ENCODE data around the gene CSNK1E. TPM values are rescaled to one million over a fixed set of nuclear protein-coding genes. Genes with fewer than 3 reads are reported as not detected.

The CSNK1E gene
- total RNA-seq, 1 donor, result 122 TPM

GRCh38 chr22:38336699-38337098, 19.5 kb upstream of the CSNK1E start:
- no peak for DNase-seq (ENCODE audit: low read depth in 2 of 3, low spot score in 2 of 3)

GRCh38 chr22:38335077-38335476, 17.8 kb upstream of the CSNK1E start:
- no peak for DNase-seq (ENCODE audit: low read depth in 2 of 3, low spot score in 2 of 3)

DNA sequence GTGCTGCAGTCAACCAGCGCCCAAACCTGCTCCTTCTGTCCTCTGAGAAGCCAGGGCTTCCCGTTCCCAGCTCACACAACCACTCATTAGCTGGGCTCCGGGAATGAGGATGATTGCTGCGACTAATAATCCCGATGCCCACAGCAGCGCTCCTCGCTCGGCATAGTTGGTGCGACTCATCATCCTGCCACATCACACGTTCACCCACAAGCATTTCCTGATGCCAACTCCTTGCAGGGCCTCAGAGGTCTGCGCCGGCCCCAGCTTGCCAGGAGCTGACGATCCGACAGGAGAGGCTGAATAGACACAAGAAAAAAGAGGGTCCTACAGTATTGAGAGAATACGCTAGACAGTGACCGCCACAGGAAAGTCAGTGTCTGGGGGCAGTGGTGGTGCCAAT, 10.6 kb upstream of the CSNK1E start:
- DNase-seq (ENCODE audit: low read depth in 2 of 3, low spot score in 2 of 3), result peak in 1 of 3 donors; percentile 27

DNA sequence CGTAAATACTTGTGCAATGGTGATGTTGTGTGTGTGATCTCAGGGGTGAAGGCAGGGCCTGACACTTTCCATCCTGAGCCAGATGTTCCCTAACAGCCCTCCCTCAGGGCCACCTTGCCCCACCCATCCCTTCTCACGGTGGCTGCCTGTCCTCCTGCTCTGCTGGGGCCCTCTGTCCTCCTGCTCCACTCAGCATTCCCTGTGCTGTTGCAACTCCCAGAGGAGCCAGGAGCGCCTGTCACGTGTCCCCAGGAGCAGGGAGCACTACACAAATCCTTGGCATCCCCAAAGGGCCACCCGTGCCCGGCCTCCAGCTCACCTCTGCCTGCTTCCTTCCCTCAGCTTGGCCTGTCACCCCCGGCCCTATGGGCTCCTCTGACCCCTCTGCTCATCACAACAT, 10.2 kb upstream of the CSNK1E start:
- DNase-seq (ENCODE audit: low read depth in 2 of 3, low spot score in 2 of 3), result no peak

DNA sequence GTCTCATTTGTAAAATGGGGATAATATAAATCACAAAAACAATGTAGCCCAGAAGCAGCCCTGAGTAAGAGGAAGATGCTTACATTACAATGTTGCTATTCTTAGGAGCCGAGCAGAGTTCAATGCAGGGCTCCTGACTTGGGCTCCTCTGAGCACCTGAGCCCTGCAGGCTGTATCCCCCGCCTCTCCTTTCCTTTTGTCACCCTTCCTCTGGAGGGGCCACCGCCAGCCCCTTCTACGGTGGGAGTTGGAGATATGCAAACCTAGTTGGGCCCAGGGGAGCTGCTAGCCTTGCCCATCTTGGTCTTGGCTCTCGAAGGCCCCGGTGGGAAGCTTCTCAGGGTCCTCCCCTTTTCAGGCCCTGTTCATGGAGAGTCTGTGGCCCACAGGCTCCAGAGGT, 8.4 kb upstream of the CSNK1E start:
- no peak for DNase-seq (ENCODE audit: low read depth in 2 of 3, low spot score in 2 of 3)

- DNase-seq (ENCODE audit: low read depth in 2 of 3, low spot score in 2 of 3), result no peak
Observed at GRCh38 chr22:38320605-38321402, 3.6 kb upstream of the CSNK1E start.

DNA sequence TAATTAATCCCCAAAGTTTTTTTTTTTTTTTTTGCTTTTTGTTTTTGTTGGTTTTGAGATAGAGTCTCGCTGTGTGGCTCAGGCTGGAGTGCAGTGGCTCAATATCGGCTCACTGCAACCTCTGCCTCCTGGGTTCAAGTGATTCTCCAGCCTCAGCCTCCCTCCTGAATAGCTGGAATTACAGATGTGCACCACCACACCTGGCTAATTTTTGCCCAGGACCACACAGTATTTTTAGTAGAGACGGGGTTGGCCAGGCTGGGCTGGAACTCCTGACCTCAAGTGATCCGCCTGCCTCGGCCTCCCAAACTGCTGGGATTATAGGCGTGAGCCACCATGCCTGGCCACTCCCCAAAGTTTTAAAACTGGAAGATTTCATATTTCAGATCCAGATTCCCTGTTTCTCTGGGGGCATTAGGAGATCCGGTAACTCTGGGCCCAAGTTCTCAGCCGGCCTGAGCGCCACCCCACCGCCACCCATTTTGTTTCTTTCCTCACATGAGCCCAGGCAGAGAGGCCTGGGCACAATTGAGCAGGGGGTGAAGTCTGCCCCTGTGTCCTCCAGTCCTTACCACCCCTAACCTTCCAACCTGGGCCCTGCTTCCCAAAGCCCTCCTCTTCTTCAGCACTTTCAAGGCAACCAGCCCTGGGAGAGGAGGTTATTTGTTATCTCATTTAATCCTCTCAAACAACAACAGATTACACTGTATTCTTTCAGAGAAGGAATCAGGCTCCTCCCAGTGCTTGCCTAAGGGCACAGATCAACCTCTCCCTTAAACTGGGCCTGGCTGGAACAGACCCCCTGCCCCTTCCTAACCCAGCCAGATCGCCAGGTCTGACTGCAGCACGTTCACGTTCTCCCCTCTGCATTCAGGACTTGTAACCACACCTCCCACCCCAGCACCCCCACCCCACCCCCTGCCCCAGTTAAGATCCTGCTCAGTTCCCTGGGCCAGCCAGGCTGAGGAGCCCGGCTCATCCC, 1.9 kb upstream of the CSNK1E start:
- no peak for DNase-seq (ENCODE audit: low read depth in 2 of 3, low spot score in 2 of 3)

DNA sequence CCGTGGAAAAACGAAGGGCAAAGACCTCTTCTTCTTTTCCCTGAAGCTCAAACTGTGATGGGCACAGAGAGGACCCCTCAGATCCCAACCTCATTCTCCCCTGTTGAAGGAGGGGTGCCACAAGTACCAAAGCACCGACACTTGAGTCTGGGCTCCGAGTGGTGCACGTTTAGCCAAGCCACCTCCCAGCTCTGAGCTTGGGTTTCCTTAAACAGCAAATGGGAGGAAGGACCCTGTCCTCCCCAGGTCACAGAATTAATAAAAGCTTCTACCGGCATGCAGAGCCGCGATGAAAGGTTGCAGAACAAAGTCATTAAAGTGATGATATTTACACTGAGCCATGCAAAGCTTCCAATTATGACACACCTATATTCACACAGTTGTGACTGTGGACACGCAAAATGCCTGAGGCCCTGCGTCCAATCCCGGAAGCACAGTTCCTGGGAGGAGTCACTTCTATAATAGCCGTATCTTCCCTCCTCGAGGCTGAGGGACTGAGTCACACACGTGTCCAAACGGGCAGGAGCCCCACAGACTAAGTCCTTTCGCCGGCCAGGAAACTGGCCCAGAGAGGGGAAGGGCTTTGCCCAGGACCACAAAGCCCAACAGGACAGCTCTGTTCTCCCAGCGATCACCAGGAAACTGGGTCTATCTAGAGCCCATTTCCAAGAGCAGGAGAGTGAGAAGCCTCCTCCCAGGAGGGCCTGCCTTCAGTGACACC, 922 bp upstream of the CSNK1E start:
- peak in 1 of 3 donors; percentile 19 for DNase-seq (ENCODE audit: low read depth in 2 of 3, low spot score in 2 of 3)

DNA sequence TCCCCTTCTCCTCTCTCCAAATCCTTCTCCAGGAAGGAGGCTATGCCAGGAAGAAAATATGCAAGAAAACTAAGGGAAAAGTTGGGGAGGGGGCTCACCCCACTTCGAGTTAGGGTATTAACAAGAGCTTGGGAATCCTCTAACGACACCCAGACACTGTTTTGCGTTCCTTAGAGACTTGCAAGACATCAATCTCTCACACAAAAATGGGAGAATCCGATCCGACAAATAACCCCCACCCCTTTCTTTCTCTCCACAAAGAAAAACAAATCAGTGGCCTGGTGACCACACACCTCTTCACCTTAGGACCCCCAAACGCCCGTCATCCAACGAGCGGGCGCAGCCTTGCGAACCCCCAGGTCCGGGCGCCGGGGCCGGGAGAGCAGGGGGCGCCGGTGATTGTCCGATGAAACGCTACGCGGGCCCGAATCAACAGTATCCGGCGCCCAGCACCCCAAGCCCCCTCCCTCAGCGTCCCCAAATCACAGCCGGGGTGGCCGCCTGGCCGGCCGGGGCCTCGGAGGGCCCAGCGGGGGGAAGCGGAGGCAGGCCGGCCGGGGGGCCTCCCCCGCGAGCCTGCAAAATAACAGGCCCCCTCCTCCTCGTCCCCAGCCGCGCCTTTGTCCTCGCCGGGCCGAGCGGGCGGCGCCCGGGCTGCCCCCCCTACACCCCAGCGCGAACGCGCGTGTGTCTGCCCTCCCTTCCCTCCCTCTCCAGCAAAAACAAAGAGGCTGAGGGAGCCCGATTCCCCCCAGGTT, 690 bp downstream of the CSNK1E start:
- DNase-seq (ENCODE audit: low read depth in 2 of 3, low spot score in 2 of 3), result peak in 1 of 3 donors; percentile 64

- DNase-seq (ENCODE audit: low read depth in 2 of 3, low spot score in 2 of 3), result no peak
Observed at GRCh38 chr22:38315823-38316363, 1.3 kb downstream of the CSNK1E start.

GRCh38 chr22:38314933-38315822, 2.1 kb downstream of the CSNK1E start:
- DNase-seq (ENCODE audit: low read depth in 2 of 3, low spot score in 2 of 3), result peak in 1 of 3 donors; percentile 62

- DNase-seq (ENCODE audit: low read depth in 2 of 3, low spot score in 2 of 3), result no peak
Observed at GRCh38 chr22:38314051-38314932, 2.9 kb downstream of the CSNK1E start.

- DNase-seq (ENCODE audit: low read depth in 2 of 3, low spot score in 2 of 3), result no peak
Observed at GRCh38 chr22:38313384-38313955, 3.8 kb downstream of the CSNK1E start.

DNA sequence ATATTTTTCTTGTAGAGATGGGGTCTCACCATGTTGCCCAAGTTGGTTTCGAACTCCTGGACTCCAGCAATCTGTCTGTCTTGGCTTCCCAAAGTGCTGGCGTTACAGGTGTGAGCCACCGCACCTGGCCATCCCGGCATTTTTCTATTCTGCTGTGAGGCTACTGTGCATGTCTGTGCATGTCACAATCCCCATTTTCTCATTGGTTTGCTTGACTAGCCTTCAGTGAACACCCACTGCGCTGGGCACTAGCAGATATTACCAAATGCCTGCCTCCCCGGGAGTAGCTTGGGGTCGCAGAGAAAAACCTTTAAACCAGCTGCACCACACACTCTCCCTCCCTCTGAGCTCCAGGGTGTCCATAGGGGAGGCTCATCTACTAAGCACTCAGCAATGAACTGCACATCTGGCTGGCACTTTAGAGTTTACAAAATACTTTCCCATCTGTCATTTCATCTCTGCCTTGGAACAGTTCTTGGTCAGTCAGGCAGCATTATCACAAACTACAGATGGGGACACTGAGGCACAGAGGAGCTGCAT, 4.9 kb downstream of the CSNK1E start:
- no peak for DNase-seq (ENCODE audit: low read depth in 2 of 3, low spot score in 2 of 3)

DNA sequence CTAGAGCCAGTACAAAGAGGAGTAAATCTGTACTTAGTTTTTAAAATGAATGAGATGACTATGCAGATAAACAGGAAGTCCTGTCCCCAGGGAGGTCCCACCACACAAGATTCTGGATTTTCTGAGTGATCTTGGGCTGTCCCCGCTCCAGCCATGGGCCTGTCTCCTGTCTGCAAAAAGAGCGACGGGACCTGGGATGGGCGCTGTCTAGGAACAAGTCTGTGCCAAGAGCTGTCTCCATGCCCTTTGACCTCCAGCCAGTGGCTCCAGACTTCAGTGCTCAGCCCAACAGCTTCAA, 6.0 kb downstream of the CSNK1E start:
- peak in 1 of 3 donors; percentile 15 for DNase-seq (ENCODE audit: low read depth in 2 of 3, low spot score in 2 of 3)

DNA sequence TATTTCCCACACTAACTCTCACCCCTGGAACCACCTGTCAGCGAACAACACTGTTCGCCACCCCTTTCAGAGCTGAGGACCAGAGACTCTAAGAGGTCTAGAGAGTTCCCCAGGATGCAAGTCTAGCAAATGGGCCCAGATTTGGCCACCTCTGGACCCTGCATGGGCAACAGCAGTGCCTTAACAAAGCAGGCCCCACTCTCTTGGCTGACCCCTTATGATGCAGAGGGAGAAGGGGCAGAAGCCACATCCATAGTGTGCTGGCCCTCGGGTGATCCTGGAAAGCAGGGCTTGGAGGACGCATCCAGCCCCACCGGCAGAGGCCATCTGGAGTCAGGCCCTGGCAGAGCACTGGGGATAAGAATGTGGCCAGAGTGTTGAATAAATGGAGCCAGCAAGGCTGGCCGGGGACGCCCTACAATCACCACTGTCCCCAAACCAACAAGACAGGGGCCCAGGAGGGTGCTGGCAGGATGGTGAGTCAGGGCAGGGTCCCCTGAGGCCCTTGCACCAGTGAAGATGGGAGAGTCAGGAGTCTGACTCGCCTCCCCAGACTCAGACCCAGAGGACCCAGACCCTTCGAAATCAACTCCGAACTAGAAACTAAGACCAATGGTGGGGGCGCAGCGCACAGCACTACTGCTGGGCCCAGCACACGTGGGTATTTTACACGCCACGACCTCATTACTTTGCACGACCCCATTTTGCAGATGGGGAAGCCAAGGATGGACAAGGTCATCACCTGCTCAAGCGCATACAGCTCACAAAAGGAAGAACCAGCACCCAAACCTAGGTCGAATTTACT, 6.5 kb downstream of the CSNK1E start:
- DNase-seq (ENCODE audit: low read depth in 2 of 3, low spot score in 2 of 3), result no peak
